Stimulated activated CD4-positive, alpha-beta T cell treated with anti-CD3 and anti-CD28 coated beads, TNF-alpha, amount 100 ng/mL, for 1 hour (primary cell): ENCODE measurements around the gene TOP1.
"Not testable (repeated sequence)": the region's sequence is repeated elsewhere in the genome, so short reads cannot be mapped to it uniquely, and the experiment has no call there.

Source experiments
- DNase-seq, 3 donors: peaks; one replicate each; pipeline ENCODE4 v3.0.0-alpha.2; 2020; ENCODE audit warnings: low read depth in 3 of 3, low spot score in 1 of 3

TOP1 gene

GRCh38 chr20:41126719-41127118 is 98.1 kb downstream of the TOP1 start:
- DNase-seq: no peak

GRCh38 chr20:41128317-41128716 is 99.7 kb downstream of the TOP1 start:
- DNase-seq: not testable (repeated sequence)

- no peak for DNase-seq
These were observed 103.2 kb downstream of the TOP1 start for GRCh38 chr20:41131594-41132387.

- not testable (repeated sequence) for DNase-seq
These were observed 103.8 kb downstream of the TOP1 start for GRCh38 chr20:41132388-41132775.

GRCh38 chr20:41133709-41134361 is 105.2 kb downstream of the TOP1 start:
- DNase-seq: no peak

- DNase-seq: no peak
These were observed 106.0 kb downstream of the TOP1 start for GRCh38 chr20:41134362-41135186.

- DNase-seq: peak in 2 of 3 donors; percentile 39 to 49
These were observed 106.7 kb downstream of the TOP1 start for GRCh38 chr20:41135187-41135887.

GRCh38 chr20:41135888-41136679 is 107.5 kb downstream of the TOP1 start:
- no peak for DNase-seq

GRCh38 chr20:41136680-41137613 is 108.3 kb downstream of the TOP1 start, which contains the start of gene PLCG1:
Gene PLCG1 (plus strand): TSS chr20:41137543. CDS start chr20:41137642, 99 bp downstream.
- DNase-seq: peak in 2 of 3 donors; percentile 65 to 80

GRCh38 chr20:41137614-41138474 is 109.2 kb downstream of the TOP1 start:
- DNase-seq: peak in 1 of 3 donors; percentile 27

- no peak for DNase-seq
These were observed 110.0 kb downstream of the TOP1 start for GRCh38 chr20:41138475-41139226.

GRCh38 chr20:41139227-41140093 is 110.8 kb downstream of the TOP1 start:
- no peak for DNase-seq

GRCh38 chr20:41140226-41141133 is 111.9 kb downstream of the TOP1 start:
- DNase-seq: no peak

- no peak for DNase-seq
These were observed 112.7 kb downstream of the TOP1 start for GRCh38 chr20:41141153-41141815.

GRCh38 chr20:41142245-41142644 is 113.6 kb downstream of the TOP1 start:
- DNase-seq: no peak
